NOMO-1 treated with dmso at 0.1 percent for 144 hours (cell line): ENCODE results near the gene ACTR3C.

Source experiments
- DNase-seq: peaks from one replicate; lab custom pipeline; 2025; ENCODE audit not compliant: unreplicated experiment; lab: John Stamatoyannopoulos, UW

The ACTR3C gene

GRCh38 chr7:150359622-150360362 is 36.4 kb upstream of the ACTR3C start:
- no peak for DNase-seq

DNA sequence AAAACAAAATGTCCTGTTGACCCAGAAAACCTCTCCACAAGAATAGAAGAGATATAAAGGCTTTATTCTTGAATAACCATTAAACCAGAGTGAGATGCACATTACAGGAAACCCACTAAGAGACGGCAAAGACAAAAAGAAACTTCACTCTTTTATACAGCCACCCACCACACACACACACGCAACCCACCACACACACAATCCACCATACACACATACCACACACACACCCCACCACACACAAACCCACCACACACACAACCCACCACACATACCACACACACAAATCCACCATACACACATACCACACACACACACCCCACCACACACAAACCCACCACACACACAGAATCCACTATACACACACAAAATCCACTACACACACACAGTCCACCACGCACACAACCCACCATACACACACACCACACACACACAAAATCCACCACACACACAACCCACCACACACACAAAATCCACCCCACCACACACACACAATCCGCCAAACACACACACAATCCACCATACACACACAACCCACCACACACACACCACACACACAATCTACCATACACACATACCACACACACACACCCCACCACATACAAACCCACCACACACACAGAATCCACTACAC is 35.8 kb upstream of the ACTR3C start:
- DNase-seq, result no peak

GRCh38 chr7:150358433-150358832 is 35.1 kb upstream of the ACTR3C start:
- no peak for DNase-seq

DNA sequence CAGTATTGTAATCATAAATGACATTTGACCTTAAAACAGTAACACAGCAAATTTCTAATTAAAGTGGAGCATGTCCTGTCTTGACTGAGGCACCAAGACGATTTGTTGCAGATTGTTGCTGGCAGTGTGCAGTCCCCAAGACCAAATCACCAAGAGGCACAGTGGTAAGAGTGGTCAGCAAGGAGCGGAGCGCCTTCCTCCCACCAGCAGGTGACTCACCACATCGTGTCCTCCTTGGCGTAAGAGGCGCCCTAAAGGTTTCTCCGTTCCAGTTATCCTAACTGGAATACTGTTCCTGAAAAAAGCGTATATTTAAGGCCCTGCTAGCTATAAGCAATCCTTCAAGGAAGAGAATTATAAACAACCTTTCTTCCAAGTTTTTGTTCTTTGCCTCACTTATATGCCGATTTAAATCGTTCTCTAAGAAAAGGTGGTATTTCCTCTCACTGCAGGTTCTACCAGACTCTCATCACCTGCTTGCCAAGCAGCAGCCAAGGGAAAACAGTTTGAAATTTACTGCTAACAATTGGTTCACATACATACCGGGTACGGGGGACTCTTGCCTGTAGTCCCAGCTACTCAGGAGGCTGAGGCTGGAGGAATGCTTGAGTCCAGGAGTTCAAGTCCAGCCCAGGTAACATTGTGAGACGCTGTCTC is 34.6 kb upstream of the ACTR3C start:
- no peak for DNase-seq

GRCh38 chr7:150357270-150357669 is 33.9 kb upstream of the ACTR3C start:
- no peak for DNase-seq

DNA sequence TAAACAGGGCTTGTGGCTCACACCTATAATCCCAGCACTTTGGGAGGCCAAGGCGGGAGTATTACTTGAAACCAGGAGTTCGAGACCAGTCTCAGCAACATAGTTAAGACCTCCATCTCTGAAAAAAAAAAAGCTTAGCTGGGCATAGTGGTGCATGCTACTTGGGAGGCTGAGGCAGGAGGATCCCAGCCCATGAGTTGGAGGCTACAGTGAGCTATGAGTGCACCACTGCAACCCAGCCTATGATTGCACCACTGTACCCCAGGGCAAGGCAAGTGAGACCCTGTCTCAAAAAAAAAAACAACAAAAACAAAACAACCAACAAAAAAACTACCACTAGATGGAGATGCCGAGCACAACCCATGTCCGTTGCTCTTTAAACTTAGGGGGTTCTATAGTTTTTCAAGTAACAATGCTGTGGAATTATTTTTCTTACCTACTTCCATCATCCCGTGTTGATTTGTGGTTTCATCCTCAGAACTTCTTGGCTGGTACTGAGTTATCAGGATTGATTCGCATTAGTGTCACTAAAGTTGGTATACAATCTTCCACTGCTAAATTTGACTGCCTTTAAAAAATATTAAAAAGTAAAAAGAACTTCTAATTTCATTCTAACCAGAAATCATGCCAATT is 33.0 kb upstream of the ACTR3C start:
- no peak for DNase-seq

DNA sequence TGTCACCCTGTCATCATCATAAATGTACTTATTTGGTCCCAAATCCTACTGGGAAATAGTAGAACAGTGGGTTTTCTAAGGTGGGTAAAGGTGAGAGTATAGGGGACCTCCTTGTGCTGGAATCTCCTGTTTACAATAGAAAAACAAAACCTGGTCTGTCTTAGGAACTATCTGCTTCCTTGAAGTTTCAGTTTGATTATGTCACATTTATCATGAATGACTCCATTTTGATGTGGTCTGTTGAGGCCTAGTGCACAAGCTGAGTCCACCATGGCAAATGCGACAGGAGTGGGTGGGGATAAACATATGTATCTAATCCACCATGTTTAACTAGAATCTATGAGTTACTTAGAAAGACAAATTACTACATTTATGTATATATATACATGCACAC is 32.3 kb upstream of the ACTR3C start:
- no peak for DNase-seq

GRCh38 chr7:150351587-150352194 is 28.3 kb upstream of the ACTR3C start:
- DNase-seq, result no peak

DNA sequence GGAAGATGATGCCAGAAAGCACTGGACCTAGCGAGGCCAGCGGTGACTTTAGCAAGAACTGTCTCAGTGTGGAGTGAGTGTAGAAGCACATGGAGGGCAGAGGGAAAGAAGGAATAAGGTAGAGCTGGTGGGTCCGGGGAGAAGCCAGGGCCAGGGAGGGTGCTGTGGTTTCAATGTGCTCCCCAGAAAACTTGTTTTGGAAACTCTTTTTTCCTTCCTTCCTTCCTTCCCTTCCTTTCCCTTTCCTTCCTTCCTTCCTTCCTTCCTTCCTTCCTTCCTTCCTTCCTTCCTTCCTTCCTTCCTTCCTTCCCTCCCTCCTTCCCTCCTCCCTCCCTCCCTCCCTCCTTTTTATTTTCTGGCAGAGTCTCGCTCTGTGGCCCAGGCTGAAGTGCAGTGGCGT is 23.6 kb upstream of the ACTR3C start:
- no peak for DNase-seq

- no peak for DNase-seq
Measured at GRCh38 chr7:150345012-150345411, 21.7 kb upstream of the ACTR3C start.

DNA sequence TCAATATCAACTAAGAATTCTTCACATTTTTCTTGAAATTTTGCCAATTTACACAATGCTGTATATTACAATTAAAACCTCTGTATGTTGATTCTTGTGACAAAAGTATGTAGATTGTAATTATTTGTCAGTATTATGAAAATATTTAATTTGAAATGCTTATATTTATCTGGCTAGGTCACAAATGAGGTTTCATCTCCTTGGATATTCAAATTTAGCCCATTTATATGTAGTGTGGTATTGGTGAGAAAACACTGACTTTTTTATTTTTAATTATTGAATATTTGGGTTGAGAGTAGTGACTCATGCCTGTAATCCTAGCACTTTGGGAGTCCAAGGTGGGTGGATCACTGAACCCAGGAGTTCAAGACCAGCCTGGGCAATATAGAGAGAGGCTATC is 21.0 kb upstream of the ACTR3C start:
- DNase-seq, result no peak

DNA sequence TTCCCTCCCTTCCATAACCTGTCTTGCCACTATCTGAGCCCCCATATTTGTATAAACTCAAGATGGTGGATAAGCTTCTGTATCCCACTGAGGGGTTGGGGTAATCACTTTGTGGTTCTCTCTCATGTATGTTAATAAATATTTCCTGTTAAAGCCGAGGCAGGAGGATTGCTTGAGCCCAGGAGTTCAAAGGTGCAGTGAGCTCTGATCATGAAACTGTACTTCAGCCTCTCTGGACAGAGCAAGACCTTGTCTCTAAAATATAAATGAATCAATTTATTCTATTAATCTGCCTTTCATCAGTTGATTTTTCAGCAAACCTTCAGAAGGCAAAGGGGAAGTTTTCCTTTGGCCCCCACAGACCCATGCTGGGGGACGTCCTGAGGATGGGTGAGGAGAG is 19.9 kb upstream of the ACTR3C start:
- DNase-seq, result no peak

GRCh38 chr7:150342121-150342408 is 18.7 kb upstream of the ACTR3C start:
- DNase-seq, result no peak

- DNase-seq, result no peak
Measured at GRCh38 chr7:150341263-150342120, 18.1 kb upstream of the ACTR3C start, which contains the start of gene RARRES2. Gene RARRES2, minus strand, starts transcription at chr7:150341629. Its CDS starts 1,020 bp downstream, at chr7:150340609.

DNA sequence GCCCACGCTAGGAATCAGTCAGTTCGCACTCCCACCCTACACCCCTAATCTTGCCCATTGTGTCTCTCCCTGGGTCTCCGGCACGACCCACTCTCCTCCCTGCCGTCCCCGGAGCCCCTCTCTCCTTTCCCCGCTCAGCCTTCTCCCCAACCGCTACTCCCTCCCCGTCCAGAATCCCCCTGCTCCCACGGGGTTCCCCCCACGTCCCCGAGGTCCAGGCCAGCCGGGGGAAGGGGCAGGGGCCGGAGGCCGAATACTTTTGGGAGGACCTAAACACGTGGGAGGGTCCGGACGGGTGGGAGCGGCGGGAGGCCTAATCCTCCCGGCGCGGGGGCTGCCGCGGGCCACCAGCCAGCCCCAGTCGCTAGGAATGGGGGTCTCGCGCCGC is 17.5 kb upstream of the ACTR3C start:
- DNase-seq, result no peak

- no peak for DNase-seq
Measured at GRCh38 chr7:150340024-150340749, 16.8 kb upstream of the ACTR3C start.

GRCh38 chr7:150339409-150339809 is 16.1 kb upstream of the ACTR3C start:
- no peak for DNase-seq

GRCh38 chr7:150338166-150338829 is 15.0 kb upstream of the ACTR3C start:
- DNase-seq, result no peak

DNA sequence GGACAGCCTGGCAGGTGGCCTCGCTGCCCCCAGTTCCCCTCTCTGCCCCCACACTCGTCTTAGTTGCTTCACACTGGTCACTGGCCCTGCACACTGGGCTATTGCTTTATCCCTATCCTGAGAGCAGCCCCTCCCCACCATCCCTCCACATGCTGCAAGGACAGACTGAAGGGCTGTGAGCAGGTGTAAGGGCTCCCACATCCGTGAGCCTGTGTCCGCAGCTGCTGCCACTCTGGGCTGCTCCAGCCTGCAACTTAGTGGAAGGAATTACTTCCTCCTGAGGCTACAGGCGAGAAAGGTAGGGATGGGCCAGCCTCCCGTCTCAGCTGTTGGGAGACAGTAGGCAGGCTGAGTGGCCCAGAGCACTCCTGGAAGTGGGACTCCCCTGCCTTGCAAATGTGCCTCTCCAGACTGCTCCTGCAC is 14.3 kb upstream of the ACTR3C start:
- DNase-seq, result no peak
